K562 (cell line): Measurements from ENCODE around the gene ZNF462. TPM values are rescaled to one million over a fixed set of nuclear protein-coding genes. Genes with fewer than 3 reads are reported as not detected.

ENCODE experiments used
- ATAC-seq: fragments of 200-7000 bp; cut with Tn5 transposase; 3 replicates; pipeline ENCODE4 v1.9.1; 2020; ENCODE audit warnings: moderate library complexity
- BruUV-seq: library from RNA; stranded (reverse); fragments of 400-500 nt; replicated peaks from 2 replicates; lab custom pipeline; 2021; lab: Mats Ljungman, UMichigan
- CTCF ChIA-PET: fragments of 300-600 bp; formaldehyde crosslinking; extraction: SDS; loops from one replicate; lab custom pipeline; 2021; ENCODE audit warnings: low intra/inter-chr PET ratio; lab: Yijun Ruan, JAX
- POLR2A ChIA-PET: fragments of 300-600, 350-650 bp; sonication (Branson Sonifier 250); formaldehyde crosslinking; extraction: SDS; loops from one replicate; lab custom pipeline; 2021; ENCODE audit warnings: antibody characterized with exemption, inconsistent platforms; lab: Yijun Ruan, JAX
- DNase-seq, 4 experiments: peaks; one replicate each; pipeline versions ENCODE4 v3.0.0 to v3.0.0-alpha.2; 2011 to 2018; ENCODE audit warnings: low spot score in 3 of 4, mixed read lengths in 3 of 4; ENCODE audit errors: extremely low read depth in 1 of 4
- FAIRE-seq: peaks from 2 replicates; lab custom pipeline; 2011; peaks lifted over from hg19 to GRCh38; lab: Jason Lieb, UNC
- H2AFZ ChIP-seq: 2 replicates; pipeline ENCODE4 v1.6.0; 2011; ENCODE audit warnings: low read depth, low read length, control low read depth, inconsistent platforms
- H3K27ac ChIP-seq: fragments of 200-600 bp; 3 replicates; pipeline ENCODE4 v1.8.0; 2011; ENCODE audit warnings: low read depth, mild to moderate bottlenecking, control low read depth, inconsistent platforms, low read length, moderate library complexity, mixed read lengths; ENCODE audit errors: extremely low read depth
- H3K27me3 ChIP-seq, 2 experiments: fragments of 300-600 bp in 1 of 2; 2 replicates in 1 of 2; 3 replicates in 1 of 2; pipeline versions ENCODE4 v1.6.0 to v1.8.0; 2011; ENCODE audit warnings: inconsistent platforms in 2 of 2, low read length in 2 of 2, mild to moderate bottlenecking in 1 of 2, mixed read lengths in 1 of 2, moderate library complexity in 1 of 2; ENCODE audit not compliant: control insufficient read depth in 2 of 2, insufficient read depth in 2 of 2
- H3K36me3 ChIP-seq: fragments of 300-600 bp; 3 replicates; pipeline ENCODE4 v1.8.0; 2011; ENCODE audit warnings: mild to moderate bottlenecking, low read length, inconsistent platforms; ENCODE audit not compliant: control insufficient read depth, insufficient read depth
- H3K4me1 ChIP-seq, 2 experiments: fragments of 200-600 bp in 1 of 2; replicated peaks in 1 of 2; 2 replicates in 1 of 2; 3 replicates in 1 of 2; pipeline versions ENCODE4 v1.5.1 to v1.8.0; 2011; ENCODE audit warnings: inconsistent platforms in 2 of 2, low read length in 2 of 2, mild to moderate bottlenecking in 1 of 2, mixed read lengths in 1 of 2, moderate library complexity in 1 of 2; ENCODE audit not compliant: control insufficient read depth in 2 of 2, insufficient read depth in 2 of 2
- H3K4me2 ChIP-seq: 2 replicates; pipeline ENCODE4 v1.6.1; 2011; ENCODE audit warnings: low read length, control low read depth, inconsistent platforms, mixed read lengths; ENCODE audit not compliant: insufficient read depth
- H3K4me3 ChIP-seq: fragments of 200-600 bp; sonication (generic), shearing (Covaris generic); 2 replicates; pipeline ENCODE4 v1.5.1; 2016; ENCODE audit warnings: control low read depth, inconsistent platforms
- H3K79me2 ChIP-seq: fragments of 200-600 bp; 3 replicates; pipeline ENCODE4 v1.8.0; 2011; ENCODE audit warnings: low read length, inconsistent platforms; ENCODE audit not compliant: control insufficient read depth, insufficient read depth
- H3K9ac ChIP-seq, 2 experiments: 2 replicates each; pipeline versions ENCODE4 v1.6.0 to v1.6.1; 2011; ENCODE audit warnings: low read depth in 2 of 2, low read length in 2 of 2, control low read depth in 1 of 2, inconsistent platforms in 1 of 2, mild to moderate bottlenecking in 1 of 2, mixed read lengths in 1 of 2; ENCODE audit not compliant: insufficient read depth in 1 of 2
- H3K9me1 ChIP-seq: one replicate; pipeline ENCODE4 v1.6.0; 2011; ENCODE audit warnings: inconsistent platforms, mild to moderate bottlenecking, low read length, moderate library complexity; ENCODE audit not compliant: control insufficient read depth, insufficient read depth
- H3K9me3 ChIP-seq: replicated peaks from 2 replicates; pipeline ENCODE4 v1.5.1; 2011; ENCODE audit warnings: low read depth, low read length, inconsistent platforms; ENCODE audit not compliant: control insufficient read depth, insufficient read depth
- H4K20me1 ChIP-seq: replicated peaks from 2 replicates; pipeline ENCODE4 v1.6.1; 2011; ENCODE audit warnings: low read length, inconsistent platforms, mixed read lengths; ENCODE audit not compliant: control insufficient read depth, insufficient read depth
- IRF1 ChIP-seq: sonication (generic); formaldehyde crosslinking; IDR thresholded peaks from 2 replicates; pipeline ENCODE4 v1.8.0; 2022; ENCODE audit warnings: missing genetic modification reagents, mild to moderate bottlenecking, borderline replicate concordance
- MEIS2 ChIP-seq: fragments of 450-650 bp; IDR thresholded peaks from 2 replicates; pipeline ENCODE4 v1.6.1; 2014; ENCODE audit warnings: mild to moderate bottlenecking; ENCODE audit not compliant: partially characterized antibody
- MTA2 ChIP-seq: fragments of 450-650 bp; IDR thresholded peaks from 2 replicates; pipeline ENCODE4 v1.6.1; 2016; ENCODE audit warnings: low read depth
- NFE2L1 ChIP-seq: fragments of 450-650 bp; IDR thresholded peaks from 2 replicates; pipeline ENCODE4 v1.6.1; 2016; ENCODE audit warnings: missing genetic modification characterization, low read depth, mild to moderate bottlenecking, missing compliant biosample characterization, moderate library complexity, borderline replicate concordance
- OTX1 ChIP-seq: fragments of 450-650 bp; formaldehyde crosslinking; IDR thresholded peaks from 2 replicates; pipeline ENCODE4 v1.4.0; 2022; ENCODE audit warnings: mild to moderate bottlenecking
- PCBP1 ChIP-seq: fragments of 200-400 bp; formaldehyde crosslinking; IDR thresholded peaks from 2 replicates; pipeline ENCODE4 v1.6.1; 2018; ENCODE audit warnings: mild to moderate bottlenecking, low read depth, low read length; ENCODE audit not compliant: poor library complexity, severe bottlenecking
- POLR2AphosphoS2 ChIP-seq: IDR thresholded peaks from 2 replicates; pipeline ENCODE4 v1.6.1; 2012; ENCODE audit warnings: low read length, improper control_type of control experiment
- ZNF217 ChIP-seq: sonication (generic); formaldehyde crosslinking; IDR thresholded peaks from 2 replicates; pipeline ENCODE4 v1.8.0; 2022; ENCODE audit warnings: mild to moderate bottlenecking, missing genetic modification reagents
- ZNF668 ChIP-seq: fragments of 250-450 bp; sonication (Bioruptor Pico); IDR thresholded peaks from 2 replicates; pipeline ENCODE4 v1.8.0; 2022; ENCODE audit warnings: mild to moderate bottlenecking, inconsistent platforms
- WGBS: fragments of 100-300 bp; shearing (Covaris generic); methylation state at CpG from one replicate; pipeline ENCODE4 v1.1.6; 2016; ENCODE audit warnings: low coverage, mixed read lengths; ENCODE audit not compliant: insufficient coverage; ENCODE audit errors: missing lambda C conversion rate; 5-methylcytosine and 5-hydroxymethylcytosine counted together
- in situ Hi-C: fragments of 300-500 bp; cut with MboI; formaldehyde crosslinking; loops from 4 replicates; pipeline ENCODE4 v1.15.0; 2018; ENCODE audit warnings: inconsistent platforms, mixed read lengths
- intact Hi-C: fragments of 100-400 bp; cut with micrococcal nuclease; formaldehyde crosslinking; loops from 2 replicates; pipeline ENCODE4 v1.14.2; 2022
- polyA plus RNA-seq, 8 experiments: library from polyadenylated mRNA; depleted of rRNA in 4 of 8; stranded (reverse) in 5 of 8; unstranded in 3 of 8; fragments of >200 nt; fragmentation: Nextera tagmentation in 2 of 8; fragmentation: Illumina TruSeq in 1 of 8; extraction: Ambion mirVana in 2 of 8; extraction: Trizol in 1 of 8; gene quantifications; 2 replicates each; pipeline versions ENCODE4 v1.2.1 to v1.2.3, GENCODE V29; 2011 to 2014; ENCODE audit warnings: inconsistent platforms in 1 of 8, missing spikeins in 1 of 8
- total RNA-seq, 7 experiments: library from RNA; depleted of rRNA in 6 of 7; stranded (reverse); fragments of >200 nt in 6 of 7; fragmentation: Illumina TruSeq in 2 of 7; extraction: Trizol in 2 of 7; gene quantifications; 2 replicates each; pipeline versions ENCODE4 v1.2.1 to v1.2.3, GENCODE V29; 2011 to 2021; ENCODE audit warnings: low replicate concordance in 1 of 7
- TF ChIP-seq, protein P1 (sequence below), 2 experiments: fragments of 200-800 bp in 1 of 2; sonication (Bioruptor generic) in 1 of 2; sonication (generic) in 1 of 2; formaldehyde crosslinking in 1 of 2; IDR thresholded peaks in 1 of 2; conservative IDR thresholded peaks in 1 of 2; 2 replicates each; pipeline versions ENCODE4 v1.5.0 to v1.6.1; 2016 to 2020; ENCODE audit warnings: missing compliant biosample characterization in 1 of 2, missing genetic modification characterization in 1 of 2, missing genetic modification reagents in 1 of 2
- TF ChIP-seq, protein P2 (sequence below): fragments of 450-650 bp; IDR thresholded peaks from 2 replicates; pipeline ENCODE4 v1.6.1; 2016; ENCODE audit warnings: mild to moderate bottlenecking
- TF ChIP-seq, protein P3 (sequence below), 2 experiments: fragments of 250-450 bp in 1 of 2; fragments of 450-650 bp in 1 of 2; sonication (Bioruptor Pico) in 1 of 2; IDR thresholded peaks; 2 replicates each; pipeline versions ENCODE4 v1.6.1 to v1.8.0; 2016 to 2021; ENCODE audit warnings: mild to moderate bottlenecking in 2 of 2, moderate library complexity in 2 of 2, missing compliant biosample characterization in 1 of 2, missing genetic modification characterization in 1 of 2

Gene ZNF462
- total and polyA plus RNA-seq, 9 of the 15 experiments (the other 6 are each of a cell fraction or from before 2014, with no cell fraction given): 0.20 TPM; not detected in 8

- no peaks in the 10 kb centered on the region for H3K9me3 ChIP-seq
- in situ Hi-C loops: no loop called here
- FAIRE-seq (no peak), DNase-seq (no peak), ATAC-seq (no peak)
- BruUV-seq: no TSS peak
- intact Hi-C loops: no loop called here
- no peak overlapping the region for H3K27ac ChIP-seq
- no peak overlapping the region for H3K4me3 ChIP-seq
- H4K20me1 ChIP-seq: no peaks in the 10 kb centered on the region
- no peaks in the 10 kb centered on the region for H3K36me3 ChIP-seq
- H3K9ac ChIP-seq: no peak overlapping the region
- H3K79me2 ChIP-seq: no peaks in the 10 kb centered on the region
- no peak overlapping the region for H2AFZ ChIP-seq
- H3K9me1 ChIP-seq: no peaks in the 10 kb centered on the region
- H3K4me1 ChIP-seq: no peaks in the 10 kb centered on the region
- 0% methylated on average over 4 of the region's 4 CpGs for WGBS
- H3K27me3 ChIP-seq: no peaks in the 10 kb centered on the region
- ChIA-PET POLR2A (no interaction called here), CTCF (no interaction called here)
- no peak overlapping the region for H3K4me2 ChIP-seq
- no peak for TF ChIP-seq ZNF668 (CRISPR knock-in tag)
- TF ChIP-seq OTX1 (CRISPR knock-in tag): no peak
- TF ChIP-seq, protein P1, sequence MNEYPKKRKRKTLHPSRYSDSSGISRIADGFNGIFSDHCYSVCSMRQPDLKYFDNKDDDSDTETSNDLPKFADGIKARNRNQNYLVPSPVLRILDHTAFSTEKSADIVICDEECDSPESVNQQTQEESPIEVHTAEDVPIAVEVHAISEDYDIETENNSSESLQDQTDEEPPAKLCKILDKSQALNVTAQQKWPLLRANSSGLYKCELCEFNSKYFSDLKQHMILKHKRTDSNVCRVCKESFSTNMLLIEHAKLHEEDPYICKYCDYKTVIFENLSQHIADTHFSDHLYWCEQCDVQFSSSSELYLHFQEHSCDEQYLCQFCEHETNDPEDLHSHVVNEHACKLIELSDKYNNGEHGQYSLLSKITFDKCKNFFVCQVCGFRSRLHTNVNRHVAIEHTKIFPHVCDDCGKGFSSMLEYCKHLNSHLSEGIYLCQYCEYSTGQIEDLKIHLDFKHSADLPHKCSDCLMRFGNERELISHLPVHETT (CRISPR knock-in tag; conservative IDR thresholded peaks at IDR 0.05 in 1 of 2, IDR thresholded peaks at IDR 0.05 in 1 of 2): no peak
- TF ChIP-seq MEIS2: no peak
- TF ChIP-seq NFE2L1 (tag): no peak
- TF ChIP-seq ZNF217: no peak
- no peak for TF ChIP-seq PCBP1
- no peak for TF ChIP-seq MTA2
- TF ChIP-seq, protein P2, sequence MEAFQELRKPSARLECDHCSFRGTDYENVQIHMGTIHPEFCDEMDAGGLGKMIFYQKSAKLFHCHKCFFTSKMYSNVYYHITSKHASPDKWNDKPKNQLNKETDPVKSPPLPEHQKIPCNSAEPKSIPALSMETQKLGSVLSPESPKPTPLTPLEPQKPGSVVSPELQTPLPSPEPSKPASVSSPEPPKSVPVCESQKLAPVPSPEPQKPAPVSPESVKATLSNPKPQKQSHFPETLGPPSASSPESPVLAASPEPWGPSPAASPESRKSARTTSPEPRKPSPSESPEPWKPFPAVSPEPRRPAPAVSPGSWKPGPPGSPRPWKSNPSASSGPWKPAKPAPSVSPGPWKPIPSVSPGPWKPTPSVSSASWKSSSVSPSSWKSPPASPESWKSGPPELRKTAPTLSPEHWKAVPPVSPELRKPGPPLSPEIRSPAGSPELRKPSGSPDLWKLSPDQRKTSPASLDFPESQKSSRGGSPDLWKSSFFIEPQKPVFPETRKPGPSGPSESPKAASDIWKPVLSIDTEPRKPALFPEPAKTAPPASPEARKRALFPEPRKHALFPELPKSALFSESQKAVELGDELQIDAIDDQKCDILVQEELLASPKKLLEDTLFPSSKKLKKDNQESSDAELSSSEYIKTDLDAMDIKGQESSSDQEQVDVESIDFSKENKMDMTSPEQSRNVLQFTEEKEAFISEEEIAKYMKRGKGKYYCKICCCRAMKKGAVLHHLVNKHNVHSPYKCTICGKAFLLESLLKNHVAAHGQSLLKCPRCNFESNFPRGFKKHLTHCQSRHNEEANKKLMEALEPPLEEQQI: no peak
- TF ChIP-seq, protein P3, sequence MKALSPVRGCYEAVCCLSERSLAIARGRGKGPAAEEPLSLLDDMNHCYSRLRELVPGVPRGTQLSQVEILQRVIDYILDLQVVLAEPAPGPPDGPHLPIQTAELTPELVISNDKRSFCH (CRISPR knock-in tag; IDR thresholded peaks at IDR 0.05): no peak
- TF ChIP-seq, protein P3 (tag; IDR thresholded peaks at IDR 0.05): no peak
- TF ChIP-seq IRF1 (CRISPR knock-in tag): no peak
- no peak for TF ChIP-seq POLR2AphosphoS2
Observed at GRCh38 chr9:106878934-106879333, 16.0 kb downstream of the ZNF462 start.
